T1000 (cell line): ENCODE measurements around the gene BORCS5.
"Not testable (repeated sequence)": the region's sequence is repeated elsewhere in the genome, so short reads cannot be mapped to it uniquely, and the experiment has no call there.

ENCODE experiments used
- DNase-seq: peaks from one replicate; lab custom pipeline; 2025; ENCODE audit warnings: mixed read lengths; lab: John Stamatoyannopoulos, UW

The BORCS5 gene

DNA sequence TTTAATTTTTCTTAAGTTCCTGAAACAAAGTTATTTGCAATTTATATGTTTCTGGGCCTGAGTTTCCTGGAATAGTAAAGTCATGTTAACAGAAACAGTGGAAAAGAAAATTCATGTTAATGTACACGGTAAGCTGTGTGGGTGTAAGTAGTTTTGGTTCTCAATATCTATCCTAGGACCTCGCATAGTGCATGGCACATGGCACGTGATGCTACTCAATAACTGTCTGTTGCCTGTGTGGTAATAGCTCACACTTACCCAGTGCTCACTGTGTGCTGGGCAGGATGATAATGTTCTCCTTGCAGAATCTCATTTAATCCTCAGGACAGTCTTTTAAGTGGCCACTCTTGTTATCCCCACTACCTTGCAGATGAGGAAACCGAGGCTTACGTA lies 105.0 kb downstream of the BORCS5 start:
- no peak for DNase-seq

DNA sequence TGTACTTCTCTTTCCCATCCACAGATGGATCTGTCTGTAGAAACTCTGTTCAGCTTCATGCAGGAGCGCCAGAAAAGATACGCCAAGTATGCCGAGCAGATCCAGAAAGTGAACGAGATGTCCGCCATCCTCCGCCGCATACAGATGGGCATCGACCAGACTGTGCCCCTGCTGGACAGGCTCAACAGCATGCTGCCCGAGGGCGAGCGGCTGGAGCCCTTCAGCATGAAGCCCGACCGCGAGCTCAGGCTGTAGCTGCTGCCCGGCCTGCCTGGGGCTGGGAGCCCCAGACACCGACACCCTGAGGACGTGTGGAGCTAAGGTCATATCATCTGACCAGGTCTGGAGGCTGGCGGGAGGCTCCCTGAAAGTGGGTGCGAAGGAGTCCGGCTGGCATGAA lies 108.6 kb downstream of the BORCS5 start:
- no peak for DNase-seq

DNA sequence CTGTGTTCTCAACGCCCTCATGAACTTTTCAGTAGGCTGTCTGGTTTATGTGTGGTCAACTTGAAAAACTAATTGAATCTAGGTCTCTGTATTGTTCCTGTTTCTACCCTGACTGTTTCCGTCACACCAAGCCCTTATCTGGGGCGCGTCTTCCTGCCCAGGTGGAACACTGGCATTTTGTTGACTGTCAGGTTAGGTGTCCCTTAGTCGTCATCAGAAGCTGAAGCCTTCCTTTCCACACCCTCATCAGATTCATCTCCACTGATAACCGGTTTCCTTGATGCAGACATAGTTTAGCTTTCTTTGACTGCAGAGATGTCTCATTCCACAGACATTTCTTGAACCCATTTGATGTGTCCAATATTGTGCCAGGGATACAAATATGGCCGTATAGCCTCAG lies 109.3 kb downstream of the BORCS5 start:
- no peak for DNase-seq

DNA sequence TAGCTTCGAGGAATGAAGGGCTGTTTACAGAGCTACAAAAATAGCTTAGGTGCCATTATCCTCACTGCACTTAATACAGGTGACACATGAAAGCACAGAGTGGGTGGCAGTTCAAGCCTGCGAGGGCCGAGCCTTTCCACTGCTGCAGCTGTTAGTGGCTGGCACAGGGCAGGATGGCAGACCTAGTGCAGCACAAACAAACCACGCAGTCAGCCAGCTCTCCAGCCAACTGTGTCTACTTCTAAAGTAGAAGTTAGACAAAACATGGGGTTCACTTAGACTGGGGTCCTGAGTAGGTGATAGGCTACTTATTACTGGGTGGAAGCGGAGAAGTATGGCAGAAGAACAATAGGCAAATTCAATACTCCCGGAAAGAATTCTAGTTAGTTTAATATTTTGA lies 110.4 kb downstream of the BORCS5 start:
- no peak for DNase-seq

DNA sequence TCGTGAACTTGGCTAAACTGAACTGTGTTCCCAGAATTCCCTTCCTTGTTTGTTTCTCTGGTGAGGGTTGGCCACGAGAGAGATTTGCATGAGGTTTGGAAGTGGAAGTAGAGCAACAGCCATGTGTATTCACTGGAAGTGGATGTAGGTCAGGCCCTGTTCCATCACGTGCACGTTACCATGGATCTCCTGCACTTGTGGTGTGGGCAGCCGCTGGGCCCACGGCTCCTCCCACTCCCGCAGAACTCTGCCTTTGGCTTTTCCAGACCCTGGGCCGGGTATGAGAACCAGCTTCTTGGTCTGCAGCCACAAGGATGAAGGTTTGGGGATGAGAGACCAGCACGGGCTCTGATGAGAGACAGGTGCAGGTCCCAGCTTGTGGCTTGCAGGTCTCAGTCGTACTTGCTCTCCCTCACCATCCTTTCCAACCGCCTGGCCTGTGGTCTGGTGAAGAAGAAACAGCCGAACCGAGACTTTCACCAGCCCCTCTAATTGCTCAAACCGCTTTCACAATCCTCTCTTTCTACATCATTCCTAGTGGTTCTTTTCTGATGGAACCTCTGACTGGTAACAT lies 110.9 kb downstream of the BORCS5 start:
- no peak for DNase-seq

DNA sequence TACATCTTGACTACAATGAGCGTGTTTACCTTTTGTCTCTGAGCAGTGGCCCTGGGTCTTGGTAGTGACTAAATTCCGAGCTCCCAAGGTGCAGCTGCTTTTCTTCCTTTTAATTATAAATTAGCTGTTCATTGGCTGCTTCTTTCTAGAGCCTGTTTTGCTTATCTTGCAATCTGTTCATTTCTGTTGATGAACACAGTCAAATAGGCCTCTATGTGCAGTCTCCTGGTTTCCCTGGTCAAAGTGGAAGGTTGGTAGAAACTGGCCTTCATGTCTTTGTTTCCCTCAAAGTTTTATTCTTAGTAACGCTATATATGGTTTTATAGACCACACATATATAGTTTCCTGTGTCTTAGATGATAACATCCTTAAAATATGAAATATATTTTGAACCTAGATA lies 111.7 kb downstream of the BORCS5 start:
- DNase-seq, result no peak

DNA sequence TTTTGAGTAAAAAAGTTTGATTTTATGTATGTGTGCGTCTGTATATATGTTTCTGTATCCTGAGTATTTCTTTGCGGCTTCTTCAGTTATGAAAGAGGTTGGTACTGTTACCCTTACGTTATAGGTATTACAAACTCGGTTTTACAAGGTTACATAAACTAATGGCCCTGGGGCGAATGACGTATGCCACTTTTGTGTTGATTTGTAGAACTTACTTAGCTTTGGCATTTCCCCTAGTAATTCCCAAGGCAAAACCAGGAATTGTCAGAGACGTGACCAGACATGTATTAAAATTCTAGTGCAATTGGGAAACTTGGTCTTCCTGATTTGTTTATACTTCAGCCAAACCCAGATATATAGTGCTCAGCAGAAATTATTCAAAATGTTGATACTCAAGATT lies 112.5 kb downstream of the BORCS5 start:
- no peak for DNase-seq

DNA sequence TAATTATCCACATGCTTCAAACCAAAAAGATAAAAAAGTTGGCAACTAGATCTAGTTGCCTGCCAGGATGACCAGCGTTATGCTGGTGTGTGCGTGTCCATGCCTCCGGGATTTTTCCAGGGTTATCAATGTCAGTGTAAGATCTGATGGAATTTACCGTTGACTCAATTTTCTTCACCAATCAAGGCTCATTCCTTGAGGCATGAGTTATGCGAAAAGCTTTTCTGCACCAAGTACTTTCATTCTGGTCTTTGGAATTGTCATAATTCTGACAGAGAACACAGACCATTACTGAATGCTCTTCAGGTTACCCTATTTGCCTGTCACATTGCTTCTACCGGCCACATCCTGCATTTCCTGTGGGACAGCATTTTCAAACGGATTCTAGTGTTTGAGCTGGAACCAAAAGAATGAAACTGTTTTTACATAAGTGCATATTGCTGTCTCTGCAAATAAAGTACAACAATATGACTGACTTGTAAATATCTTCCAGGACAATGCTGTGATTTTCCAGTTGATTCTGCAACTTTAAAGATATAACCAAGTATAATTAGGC lies 114.0 kb downstream of the BORCS5 start:
- DNase-seq, result no peak

DNA sequence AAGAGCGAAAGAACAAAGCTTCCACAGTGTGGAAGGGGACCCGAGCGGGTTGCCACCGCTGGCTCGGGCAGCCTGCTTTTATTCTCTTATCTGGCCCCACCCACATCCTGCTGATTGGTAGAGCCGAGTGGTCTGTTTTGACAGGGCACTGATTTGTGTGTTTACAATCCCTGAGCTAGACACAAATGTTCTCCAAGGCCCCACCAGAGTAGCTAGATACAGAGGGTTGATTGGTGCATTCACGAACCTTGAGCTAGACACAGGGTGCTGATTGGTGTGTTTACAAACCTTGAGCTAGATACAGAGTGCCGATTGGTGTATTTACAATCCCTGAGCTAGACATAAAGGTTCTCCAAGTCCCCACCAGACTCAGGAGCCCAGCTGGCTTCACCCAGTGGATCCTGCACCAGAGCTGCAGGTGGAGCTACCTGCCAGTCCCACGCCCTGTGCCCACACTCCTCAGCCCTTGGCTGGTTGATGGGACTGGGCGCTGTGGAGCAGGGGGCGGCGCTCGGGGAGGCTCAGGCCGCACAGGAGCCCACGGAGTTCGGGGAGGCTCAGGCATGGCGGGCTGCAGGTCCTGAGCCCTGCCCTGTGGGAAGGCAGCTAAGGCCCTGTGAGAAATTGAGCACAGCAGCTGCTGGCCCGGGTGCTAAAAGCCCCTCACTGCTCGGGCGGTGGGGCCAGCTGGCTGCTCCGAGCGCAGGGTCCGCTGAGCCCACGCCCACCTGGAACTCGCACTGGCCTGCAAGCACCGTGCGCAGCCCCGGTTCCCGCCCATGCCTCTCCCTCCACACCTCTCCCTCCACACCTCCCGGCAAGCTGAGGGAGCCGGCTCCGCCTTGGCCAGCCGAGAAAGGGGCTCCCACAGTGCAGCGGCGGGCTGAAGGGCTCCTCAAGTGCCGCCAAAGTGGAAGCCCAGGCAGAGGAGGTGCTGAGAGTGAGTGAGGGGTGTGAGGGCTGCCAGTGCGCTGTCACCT lies 115.4 kb downstream of the BORCS5 start:
- not testable (repeated sequence) for DNase-seq

DNA sequence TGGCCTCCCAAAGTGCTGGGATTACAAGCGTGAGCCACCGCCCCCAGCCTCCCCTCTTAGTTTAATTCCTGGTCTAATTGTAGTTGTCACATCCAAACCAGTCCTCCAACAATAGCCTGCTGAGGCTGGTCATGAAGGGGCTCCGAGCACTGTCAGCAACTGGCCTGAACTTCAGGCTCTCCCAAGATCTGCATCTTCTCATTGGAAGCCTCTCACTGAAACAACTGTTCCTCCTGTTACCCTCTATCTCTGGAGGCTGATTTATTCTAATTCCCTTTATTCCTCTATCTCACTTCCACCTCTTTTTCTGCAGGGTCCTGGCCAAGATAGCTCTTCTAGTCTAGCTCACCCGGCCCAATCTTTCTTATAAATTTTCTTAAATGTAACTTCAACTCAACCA lies 116.3 kb downstream of the BORCS5 start:
- no peak for DNase-seq

DNA sequence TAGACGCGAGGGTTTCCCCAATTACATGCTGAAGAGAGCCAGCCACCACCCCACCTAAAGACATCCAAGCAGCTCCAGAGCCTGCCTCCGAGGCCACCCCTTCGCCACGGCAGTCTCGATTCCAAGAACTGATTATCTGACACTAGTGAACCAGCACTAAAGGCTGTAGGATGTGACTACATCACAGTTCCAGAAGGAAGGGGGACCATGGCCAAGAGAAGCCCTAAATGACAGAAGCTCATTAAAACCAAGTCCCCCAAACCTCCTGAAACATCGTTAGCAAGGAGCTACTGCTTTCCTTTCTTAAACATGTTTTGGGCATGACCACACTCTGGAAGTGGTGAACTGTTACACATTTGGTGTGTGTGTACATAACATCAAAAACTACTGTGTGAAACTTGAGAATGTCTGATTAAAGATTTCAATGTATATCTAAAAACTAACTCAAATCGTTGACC lies 117.6 kb downstream of the BORCS5 start:
- DNase-seq, result no peak

DNA sequence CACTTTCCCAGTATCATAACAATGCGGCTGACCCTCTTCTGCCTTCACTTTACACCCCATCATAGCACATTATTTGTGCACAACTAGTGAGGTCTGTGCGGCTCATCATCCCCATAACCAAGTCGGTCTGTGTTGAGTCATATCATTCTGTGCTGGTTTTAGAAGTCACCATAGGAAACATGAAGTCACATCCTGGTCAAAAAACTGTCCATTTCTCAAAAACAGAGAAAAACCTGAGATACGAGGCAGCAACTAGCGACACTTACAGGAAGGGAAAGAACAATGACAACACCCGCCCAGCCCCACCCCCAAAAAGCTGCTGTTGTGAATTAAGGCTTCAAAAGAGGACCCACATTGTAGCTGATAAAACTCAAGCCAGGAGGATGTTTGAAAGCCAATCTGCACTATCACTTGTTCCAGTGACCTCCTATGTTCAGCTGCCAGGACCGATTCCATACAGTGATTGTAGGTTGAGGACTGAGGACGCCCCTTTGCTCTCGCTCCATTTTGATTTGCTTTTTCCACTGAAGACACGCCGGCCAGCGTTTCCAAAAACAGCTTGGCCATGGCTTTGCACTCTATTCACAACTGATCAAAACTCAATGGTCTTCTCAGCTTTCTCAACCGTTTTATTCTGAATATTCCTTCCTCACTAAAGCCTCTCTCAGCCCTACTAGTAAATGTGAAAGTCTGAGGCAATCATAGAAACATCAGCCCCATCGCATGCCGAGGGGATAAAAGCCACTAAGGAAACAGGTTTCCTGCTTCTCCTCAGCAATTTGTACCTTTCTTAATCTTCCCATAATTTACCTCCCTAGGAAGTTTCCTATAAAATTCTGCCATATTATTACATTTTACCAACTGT lies 118.3 kb downstream of the BORCS5 start:
- no peak for DNase-seq

DNA sequence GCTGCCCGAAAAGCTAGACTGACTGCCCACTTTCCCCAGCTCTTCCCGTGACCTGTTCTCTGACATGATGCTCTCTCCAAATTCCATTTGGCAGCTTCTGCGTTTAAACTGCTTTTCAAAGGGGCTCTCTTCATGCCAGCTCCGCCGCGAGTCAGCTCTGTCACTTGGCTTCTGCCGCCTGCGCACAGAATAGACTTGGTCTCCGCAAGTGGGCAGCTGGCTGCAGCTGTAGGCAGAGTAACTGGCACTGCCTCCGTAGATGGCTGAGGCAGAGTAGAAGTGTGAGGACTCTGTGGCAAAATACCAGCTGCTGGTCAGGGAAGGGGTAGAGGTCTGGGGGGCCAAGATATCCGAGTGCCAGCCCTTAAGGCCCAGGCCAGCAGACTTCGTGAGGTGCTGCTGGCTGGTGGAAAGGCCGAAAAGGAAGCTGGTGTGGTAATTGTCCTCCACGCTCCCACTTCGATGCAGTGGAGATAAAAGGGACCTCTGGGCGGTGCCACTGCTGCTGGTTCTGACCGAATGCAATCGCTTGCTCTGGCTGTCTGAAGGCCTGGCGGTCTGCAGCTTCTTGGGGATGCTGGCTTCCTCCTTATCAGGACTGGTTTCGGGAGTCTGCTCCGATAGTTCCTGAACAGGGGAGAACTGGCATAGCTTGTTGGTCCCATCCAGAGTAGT lies 120.1 kb downstream of the BORCS5 start:
- DNase-seq, result no peak

DNA sequence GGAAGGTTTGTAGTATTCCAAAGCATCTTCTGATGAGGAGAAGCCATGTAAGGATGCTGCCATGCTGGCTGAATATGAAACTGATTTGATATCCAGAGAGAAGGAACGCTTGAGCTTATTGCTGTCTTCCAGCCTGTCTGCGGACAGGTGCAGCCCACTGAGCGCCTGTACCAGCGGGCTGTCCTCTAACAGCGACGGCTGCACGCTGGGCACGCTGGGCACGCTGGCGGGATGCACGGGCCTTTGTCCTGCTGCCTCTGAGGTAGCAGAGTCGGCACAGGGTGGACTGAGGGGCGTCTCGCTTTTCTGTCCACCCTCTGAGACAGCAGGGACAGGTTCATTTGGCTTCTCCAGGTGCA lies 120.6 kb downstream of the BORCS5 start:
- no peak for DNase-seq

DNA sequence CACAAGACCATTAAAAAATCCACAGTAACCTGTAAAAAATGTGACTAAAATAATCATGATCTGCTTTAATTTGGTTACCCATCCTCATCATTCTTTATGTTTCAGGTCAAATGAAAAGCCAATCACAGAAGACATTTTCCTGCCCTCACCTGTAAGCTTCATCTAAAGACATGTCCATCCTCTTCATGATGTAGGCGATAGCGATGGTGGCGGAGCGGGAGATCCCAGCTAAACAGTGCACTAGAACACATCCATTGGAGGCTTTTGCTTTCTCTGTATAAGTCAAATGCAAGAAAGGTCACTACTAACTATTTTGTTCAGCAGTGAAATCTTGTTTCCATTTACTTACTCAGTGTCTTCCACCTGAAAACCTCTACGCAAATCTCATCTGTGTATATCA lies 123.2 kb downstream of the BORCS5 start:
- DNase-seq, result no peak

DNA sequence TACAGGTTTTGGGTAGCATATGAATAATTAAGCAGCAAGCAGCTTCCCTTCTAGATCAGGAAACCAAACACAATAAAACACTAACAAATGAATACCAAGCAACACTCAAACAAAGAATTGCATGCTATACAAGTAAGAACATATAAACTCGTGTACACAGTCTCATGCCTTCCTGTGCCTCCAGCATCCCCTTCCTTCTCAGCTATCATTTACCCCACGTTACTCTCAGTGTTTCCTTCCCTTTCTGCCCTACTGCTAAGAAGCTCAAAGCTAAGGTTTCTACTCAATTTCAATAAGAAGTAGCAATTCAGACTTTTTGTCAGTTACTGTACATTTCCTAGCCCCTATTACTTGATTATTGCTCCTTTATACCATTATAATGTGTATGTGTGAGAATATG lies 124.8 kb downstream of the BORCS5 start:
- DNase-seq, result no peak

DNA sequence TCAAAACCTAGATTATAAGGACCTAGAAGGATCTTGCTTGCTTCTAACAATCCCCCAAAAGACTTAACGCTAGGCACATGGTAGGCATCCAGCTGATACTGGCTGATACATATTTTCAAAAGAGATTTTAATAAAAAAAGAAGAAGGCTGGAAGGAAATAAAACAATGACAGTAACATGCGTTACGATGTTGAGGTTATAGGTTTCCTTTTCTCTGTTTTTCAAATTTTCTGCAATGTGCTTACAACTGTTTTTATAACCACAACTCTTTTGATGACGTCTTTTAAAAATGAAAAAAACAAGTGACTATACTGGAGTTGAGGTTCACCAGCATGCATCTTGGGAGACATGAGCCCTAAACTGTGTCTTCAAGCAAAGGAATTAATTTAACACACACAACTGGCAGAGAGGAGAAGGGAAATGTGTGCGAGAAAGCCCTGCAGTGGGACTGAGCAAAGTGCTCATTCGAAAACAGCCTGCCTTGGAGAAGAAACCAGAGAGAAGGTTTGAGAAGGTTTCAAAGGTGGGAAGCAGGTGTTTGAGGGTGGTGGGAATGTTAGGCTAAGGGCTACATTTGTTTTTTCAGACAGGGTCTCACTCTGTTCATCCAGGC lies 125.4 kb downstream of the BORCS5 start:
- DNase-seq, result no peak

DNA sequence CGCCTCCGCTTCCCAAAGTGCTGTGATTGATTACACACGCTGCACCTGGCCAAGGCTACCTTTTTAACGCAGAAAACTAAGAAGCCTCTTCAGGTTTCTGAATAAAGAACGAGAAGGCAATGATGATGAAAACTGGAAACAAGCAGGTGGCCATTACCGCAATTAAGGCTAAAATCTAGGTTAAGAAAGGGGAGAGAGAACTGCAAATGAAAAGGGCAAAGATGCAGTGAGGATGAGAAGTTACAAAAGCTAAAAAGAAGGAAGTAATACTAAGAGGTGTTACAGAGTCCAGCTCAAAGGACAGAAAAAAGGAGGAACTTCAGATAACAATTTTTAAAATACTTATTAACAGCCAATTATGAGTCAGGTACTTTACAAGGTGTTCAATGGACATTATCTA lies 126.1 kb downstream of the BORCS5 start:
- no peak for DNase-seq

DNA sequence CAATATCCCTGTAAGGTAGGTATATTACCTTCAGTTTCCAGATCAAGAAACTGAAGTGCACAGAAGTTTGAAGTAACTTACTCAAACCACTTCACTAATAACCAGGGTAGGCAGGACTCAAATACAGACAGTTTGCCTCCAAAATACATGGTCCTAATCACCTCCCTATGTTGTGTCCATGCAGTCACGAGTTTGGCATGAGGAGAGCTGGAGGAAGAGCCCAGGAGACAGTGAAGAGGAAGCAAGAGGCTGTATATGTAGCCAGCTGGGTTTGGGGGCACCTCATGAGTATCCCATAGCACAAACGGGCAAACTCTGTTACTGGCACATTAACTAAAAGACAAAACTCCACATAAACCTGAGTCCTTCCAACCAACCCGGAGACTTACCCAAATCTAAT lies 126.6 kb downstream of the BORCS5 start:
- no peak for DNase-seq

DNA sequence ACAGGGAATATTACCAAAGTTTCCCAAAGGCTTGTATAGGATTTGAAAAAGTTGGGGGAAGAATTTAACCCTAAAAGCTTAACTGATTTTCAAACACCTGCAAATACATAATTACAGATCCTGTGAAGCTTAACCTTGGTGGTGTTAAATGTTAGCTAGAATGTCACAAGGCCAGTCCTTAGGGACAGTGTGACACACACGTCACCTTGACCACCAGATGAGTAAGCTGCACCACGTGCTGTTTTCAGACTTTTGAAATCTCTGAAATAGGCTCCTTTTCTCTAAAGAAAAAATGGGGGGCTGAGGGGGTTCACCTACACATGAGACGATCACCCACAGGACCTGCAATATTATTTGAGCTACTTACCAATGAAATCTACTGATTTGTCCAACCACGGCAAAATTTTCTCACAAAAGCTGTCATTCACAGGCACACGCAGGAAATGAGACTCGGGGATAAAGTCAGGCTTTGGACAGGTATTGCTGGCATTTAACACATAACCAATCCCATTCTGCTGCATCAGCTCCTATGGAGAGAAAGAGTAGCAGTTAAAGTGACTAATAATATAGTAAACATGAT lies 129.9 kb downstream of the BORCS5 start:
- no peak for DNase-seq

DNA sequence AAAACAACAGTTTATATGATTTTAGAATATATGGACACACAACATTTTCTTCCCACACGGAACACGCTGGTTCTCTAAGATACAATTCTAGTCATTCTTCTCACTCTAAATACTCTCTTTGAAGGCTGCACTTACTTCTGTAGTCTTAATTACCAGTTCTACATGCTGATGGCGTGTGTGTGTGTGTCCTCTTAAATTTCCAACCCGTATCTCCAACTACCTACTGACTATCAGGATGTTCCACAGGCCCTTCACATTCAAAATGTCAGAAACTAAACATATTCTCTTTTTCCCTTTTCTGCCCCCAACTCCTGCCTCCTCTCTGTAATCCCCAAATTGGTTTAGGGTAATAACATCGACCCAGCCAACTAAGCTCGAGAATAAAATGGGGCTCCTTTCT lies 130.6 kb downstream of the BORCS5 start:
- DNase-seq, result no peak
